Measurements from ENCODE around the gene AUTS2. TPM values are rescaled to one million over a fixed set of nuclear protein-coding genes. Genes with fewer than 3 reads are reported as not detected.

AUTS2 gene
- total and polyA plus RNA-seq, 10 of the 15 experiments (the other 5 are each of a cell fraction or from before 2014, with no cell fraction given), result 6.4 to 55.6 (median 21.6) TPM

DNA sequence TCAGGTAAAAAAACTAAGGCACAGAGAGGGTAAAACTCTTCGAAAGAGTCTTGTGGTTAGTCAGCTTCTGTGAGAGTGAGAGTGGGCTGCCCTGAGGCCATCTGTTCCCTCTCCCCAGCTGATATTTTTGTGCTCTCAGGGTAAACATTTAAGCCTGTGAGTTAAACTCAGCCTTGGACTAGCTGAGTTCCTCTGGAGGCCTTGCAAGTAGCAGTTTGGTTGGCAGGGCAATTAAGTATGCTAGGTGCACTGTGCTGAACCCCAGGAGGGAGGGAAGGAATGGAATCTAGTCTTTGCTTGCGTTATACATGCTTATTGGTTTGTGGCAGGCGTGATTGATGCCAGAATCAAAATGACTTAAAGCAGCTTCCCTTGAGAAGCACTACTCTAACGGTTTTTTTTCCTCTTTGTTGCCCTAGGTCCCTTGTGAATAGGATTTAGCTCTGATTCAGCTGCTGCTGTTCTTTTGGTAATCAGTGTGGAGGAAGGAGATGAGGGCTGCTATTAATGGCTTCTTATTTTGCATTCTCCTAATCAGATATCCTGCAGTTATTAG is 140.2 kb downstream of the AUTS2 start (continued):
- TF ChIP-seq, protein P1, sequence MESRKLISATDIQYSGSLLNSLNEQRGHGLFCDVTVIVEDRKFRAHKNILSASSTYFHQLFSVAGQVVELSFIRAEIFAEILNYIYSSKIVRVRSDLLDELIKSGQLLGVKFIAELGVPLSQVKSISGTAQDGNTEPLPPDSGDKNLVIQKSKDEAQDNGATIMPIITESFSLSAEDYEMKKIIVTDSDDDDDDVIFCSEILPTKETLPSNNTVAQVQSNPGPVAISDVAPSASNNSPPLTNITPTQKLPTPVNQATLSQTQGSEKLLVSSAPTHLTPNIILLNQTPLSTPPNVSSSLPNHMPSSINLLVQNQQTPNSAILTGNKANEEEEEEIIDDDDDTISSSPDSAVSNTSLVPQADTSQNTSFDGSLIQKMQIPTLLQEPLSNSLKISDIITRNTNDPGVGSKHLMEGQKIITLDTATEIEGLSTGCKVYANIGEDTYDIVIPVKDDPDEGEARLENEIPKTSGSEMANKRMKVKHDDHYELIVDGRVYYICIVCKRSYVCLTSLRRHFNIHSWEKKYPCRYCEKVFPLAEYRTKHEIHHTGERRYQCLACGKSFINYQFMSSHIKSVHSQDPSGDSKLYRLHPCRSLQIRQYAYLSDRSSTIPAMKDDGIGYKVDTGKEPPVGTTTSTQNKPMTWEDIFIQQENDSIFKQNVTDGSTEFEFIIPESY (IDR thresholded peaks at IDR 0.05), result no peak
- TF ChIP-seq, protein P2, sequence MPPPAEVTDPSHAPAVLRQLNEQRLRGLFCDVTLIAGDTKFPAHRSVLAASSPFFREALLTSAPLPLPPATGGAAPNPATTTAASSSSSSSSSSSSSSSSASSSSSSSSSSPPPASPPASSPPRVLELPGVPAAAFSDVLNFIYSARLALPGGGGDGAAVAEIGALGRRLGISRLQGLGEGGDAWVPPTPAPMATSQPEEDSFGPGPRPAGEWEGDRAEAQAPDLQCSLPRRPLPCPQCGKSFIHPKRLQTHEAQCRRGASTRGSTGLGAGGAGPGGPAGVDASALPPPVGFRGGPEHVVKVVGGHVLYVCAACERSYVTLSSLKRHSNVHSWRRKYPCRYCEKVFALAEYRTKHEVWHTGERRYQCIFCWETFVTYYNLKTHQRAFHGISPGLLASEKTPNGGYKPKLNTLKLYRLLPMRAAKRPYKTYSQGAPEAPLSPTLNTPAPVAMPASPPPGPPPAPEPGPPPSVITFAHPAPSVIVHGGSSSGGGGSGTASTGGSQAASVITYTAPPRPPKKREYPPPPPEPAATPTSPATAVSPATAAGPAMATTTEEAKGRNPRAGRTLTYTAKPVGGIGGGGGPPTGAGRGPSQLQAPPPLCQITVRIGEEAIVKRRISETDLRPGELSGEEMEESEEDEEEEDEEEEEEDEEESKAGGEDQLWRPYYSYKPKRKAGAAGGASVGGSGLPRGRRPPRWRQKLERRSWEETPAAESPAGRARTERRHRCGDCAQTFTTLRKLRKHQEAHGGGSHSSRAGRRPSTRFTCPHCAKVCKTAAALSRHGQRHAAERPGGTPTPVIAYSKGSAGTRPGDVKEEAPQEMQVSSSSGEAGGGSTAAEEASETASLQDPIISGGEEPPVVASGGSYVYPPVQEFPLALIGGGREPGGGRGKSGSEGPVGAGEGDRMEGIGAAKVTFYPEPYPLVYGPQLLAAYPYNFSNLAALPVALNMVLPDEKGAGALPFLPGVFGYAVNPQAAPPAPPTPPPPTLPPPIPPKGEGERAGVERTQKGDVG (CRISPR knock-in tag; IDR thresholded peaks at IDR 0.05), result no peak
- TF ChIP-seq MTA3 (IDR thresholded peaks at IDR 0.05; ENCODE audit: borderline replicate concordance, low read length), result no peak

- 0% methylated on average over 1 of the region's 1 CpG for WGBS (ENCODE audit: insufficient coverage, insufficient replicate concordance, low lambda C conversion rate, missing lambda C conversion rate)
- ATAC-seq (peak; percentile 77), DNase-seq (ENCODE audit: low read depth, low spot score) (peak; percentile 87), FAIRE-seq (peak; percentile 27)
- ChIA-PET SMC1A (ENCODE audit: uncharacterized antibody, unreplicated experiment) (interaction anchor here (0.7 to 4.9 kb wide), 50 partner anchors 9 to 959 kb away, joined by 3 to 103 read pairs (median 8); no protein-coding TSS in a partner anchor), RAD21 (ENCODE audit: unreplicated experiment) (interaction anchor here (0.7 to 5.6 kb wide), 46 partner anchors 9 to 330 kb away, joined by 3 to 86 read pairs (median 6); partner anchors contain the start of gene AUTS2), CTCF (interaction anchor here (0.6 to 3.1 kb wide), 22 partner anchors 9 to 303 kb away, joined by 3 to 15 read pairs (median 4); no protein-coding TSS in a partner anchor), POLR2A (interaction anchor here (0.6 to 2.8 kb wide), 17 partner anchors 9 to 90 kb away, joined by 3 to 15 read pairs (median 5); no protein-coding TSS in a partner anchor)
- H3K4me1 ChIP-seq (ENCODE audit: control insufficient read depth, insufficient read depth, low read length), result peaks cover 32% of the 10 kb centered on the region
- peak overlapping the region; percentile 88 for H3K4me2 ChIP-seq (ENCODE audit: control insufficient read depth, insufficient read depth)
- H3K9me3 ChIP-seq (replicated peaks; ENCODE audit: control insufficient read depth, insufficient read depth, low read length), result no peaks in the 10 kb centered on the region
- H3K27ac ChIP-seq (ENCODE audit: control insufficient read depth, insufficient read depth), result peak overlapping the region; percentile 45
- in situ Hi-C loops (cut with MboI), result no loop called here
- peak overlapping the region; percentile 53 for H3K4me3 ChIP-seq
- H2AFZ ChIP-seq (ENCODE audit: control insufficient read depth, low read depth, low read length), result no peak overlapping the region
- no peaks in the 10 kb centered on the region for H3K36me3 ChIP-seq (ENCODE audit: control insufficient read depth in 2 of 2, insufficient read depth in 2 of 2, low read length in 1 of 2)
- intact Hi-C loops (cut with micrococcal nuclease; ENCODE audit: unreplicated experiment), result loop anchor here (1.0 to 10.0 kb wide), 7 partner anchors 24 to 334 kb away; no protein-coding TSS in a partner anchor
- H4K20me1 ChIP-seq (ENCODE audit: control insufficient read depth, insufficient read depth), result peaks cover 3% of the 10 kb centered on the region; the same call in 1 of the 2 replicates
- no peak overlapping the region for H3K9ac ChIP-seq (ENCODE audit: control insufficient read depth, insufficient read depth, low read length)
- BruUV-seq (replicated peaks), result no TSS peak
- H3K79me2 ChIP-seq (ENCODE audit: control insufficient read depth, insufficient read depth, low read length), result no peaks in the 10 kb centered on the region; the same call in none of the 2 replicates
- H3K27me3 ChIP-seq (replicated peaks in 1 of 2; ENCODE audit: control insufficient read depth in 2 of 2, insufficient read depth in 2 of 2, low read length in 1 of 2), result no peaks in the 10 kb centered on the region
- peak; percentile 98 to 99 for TF ChIP-seq IKZF2 (IDR thresholded peaks at IDR 0.05)
- TF ChIP-seq DPF2 (IDR thresholded peaks at IDR 0.05), result peak; percentile 99
- no peak for TF ChIP-seq RAD21 (IDR thresholded peaks at IDR 0.05; ENCODE audit: insufficient read depth, low read depth, low read length)
- TF ChIP-seq, protein P3, sequence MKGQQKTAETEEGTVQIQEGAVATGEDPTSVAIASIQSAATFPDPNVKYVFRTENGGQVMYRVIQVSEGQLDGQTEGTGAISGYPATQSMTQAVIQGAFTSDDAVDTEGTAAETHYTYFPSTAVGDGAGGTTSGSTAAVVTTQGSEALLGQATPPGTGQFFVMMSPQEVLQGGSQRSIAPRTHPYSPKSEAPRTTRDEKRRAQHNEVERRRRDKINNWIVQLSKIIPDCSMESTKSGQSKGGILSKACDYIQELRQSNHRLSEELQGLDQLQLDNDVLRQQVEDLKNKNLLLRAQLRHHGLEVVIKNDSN (IDR thresholded peaks at IDR 0.05; ENCODE audit: borderline replicate concordance, extremely low read length, insufficient read depth, low read depth, low read length), result no peak
- TF ChIP-seq, protein P4, sequence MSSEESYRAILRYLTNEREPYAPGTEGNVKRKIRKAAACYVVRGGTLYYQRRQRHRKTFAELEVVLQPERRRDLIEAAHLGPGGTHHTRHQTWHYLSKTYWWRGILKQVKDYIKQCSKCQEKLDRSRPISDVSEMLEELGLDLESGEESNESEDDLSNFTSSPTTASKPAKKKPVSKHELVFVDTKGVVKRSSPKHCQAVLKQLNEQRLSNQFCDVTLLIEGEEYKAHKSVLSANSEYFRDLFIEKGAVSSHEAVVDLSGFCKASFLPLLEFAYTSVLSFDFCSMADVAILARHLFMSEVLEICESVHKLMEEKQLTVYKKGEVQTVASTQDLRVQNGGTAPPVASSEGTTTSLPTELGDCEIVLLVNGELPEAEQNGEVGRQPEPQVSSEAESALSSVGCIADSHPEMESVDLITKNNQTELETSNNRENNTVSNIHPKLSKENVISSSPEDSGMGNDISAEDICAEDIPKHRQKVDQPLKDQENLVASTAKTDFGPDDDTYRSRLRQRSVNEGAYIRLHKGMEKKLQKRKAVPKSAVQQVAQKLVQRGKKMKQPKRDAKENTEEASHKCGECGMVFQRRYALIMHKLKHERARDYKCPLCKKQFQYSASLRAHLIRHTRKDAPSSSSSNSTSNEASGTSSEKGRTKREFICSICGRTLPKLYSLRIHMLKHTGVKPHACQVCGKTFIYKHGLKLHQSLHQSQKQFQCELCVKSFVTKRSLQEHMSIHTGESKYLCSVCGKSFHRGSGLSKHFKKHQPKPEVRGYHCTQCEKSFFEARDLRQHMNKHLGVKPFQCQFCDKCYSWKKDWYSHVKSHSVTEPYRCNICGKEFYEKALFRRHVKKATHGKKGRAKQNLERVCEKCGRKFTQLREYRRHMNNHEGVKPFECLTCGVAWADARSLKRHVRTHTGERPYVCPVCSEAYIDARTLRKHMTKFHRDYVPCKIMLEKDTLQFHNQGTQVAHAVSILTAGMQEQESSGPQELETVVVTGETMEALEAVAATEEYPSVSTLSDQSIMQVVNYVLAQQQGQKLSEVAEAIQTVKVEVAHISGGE (CRISPR knock-in tag; IDR thresholded peaks at IDR 0.05), result no peak
- TF ChIP-seq, protein P5, sequence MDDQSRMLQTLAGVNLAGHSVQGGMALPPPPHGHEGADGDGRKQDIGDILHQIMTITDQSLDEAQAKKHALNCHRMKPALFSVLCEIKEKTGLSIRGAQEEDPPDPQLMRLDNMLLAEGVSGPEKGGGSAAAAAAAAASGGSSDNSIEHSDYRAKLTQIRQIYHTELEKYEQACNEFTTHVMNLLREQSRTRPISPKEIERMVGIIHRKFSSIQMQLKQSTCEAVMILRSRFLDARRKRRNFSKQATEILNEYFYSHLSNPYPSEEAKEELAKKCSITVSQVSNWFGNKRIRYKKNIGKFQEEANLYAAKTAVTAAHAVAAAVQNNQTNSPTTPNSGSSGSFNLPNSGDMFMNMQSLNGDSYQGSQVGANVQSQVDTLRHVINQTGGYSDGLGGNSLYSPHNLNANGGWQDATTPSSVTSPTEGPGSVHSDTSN (IDR thresholded peaks at IDR 0.05; ENCODE audit: insufficient replicate concordance, low read depth, low read length), result peak; percentile 72
Measured at GRCh38 chr7:69739190-69739589, 140.9 kb downstream of the AUTS2 start.

Measured in GM12878 (cell line).